DMS153 treated with DMSO at 0.1 percent for 48 hours (cell line): ENCODE measurements around the gene PPIAL4G.
"Not testable (repeated sequence)": the region's sequence is repeated elsewhere in the genome, so short reads cannot be mapped to it uniquely, and the experiment has no call there.

Source experiments
- DNase-seq: peaks from one replicate; lab custom pipeline; 2025; ENCODE audit not compliant: unreplicated experiment; lab: John Stamatoyannopoulos, UW

PPIAL4G gene

DNA sequence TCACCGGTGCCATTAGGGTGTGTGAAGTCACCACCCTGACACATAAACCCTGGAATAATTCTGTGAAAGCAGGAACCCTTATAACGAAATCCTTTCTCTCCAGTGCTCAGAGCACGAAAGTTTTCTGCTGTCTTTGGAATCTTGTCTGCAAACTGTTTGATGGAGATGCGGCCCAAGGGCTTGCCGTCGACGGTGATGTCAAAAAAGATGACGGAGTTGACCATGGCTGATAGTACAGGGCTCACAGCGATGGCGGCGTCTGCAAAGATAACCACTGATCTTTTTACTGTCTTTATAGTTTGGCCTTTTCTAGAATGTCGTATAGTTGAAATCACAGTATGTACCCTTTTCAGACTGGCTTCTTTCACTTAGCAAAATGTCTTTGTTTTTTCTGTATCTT is at the start of gene PPIAL4G:
PPIAL4G (minus strand) TSS at position 274 of the 400 bp plus-strand sequence; CDS start at position 224, 50 bp downstream.
- DNase-seq: not testable (repeated sequence)

DNA sequence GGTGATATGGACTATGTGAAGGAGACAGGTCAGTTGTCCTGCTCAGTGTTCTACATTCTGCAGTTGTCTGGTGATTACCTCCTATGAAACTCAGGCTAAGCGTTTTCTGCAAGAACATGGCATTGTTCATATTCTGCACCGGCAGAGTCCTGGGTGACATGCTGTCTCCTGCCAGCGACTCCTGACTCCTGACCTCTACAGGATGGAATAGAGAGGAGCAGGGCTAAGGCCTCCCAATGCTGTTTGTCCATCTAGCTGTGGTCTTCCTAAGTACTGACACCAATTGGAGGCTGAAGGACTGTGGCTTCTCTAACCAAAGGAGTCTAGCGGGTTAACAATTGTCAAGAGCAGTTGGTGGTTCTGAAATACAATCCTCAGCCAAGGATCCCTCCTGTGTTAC is 49.1 kb upstream of the PPIAL4G start:
- DNase-seq: not testable (repeated sequence)

DNA sequence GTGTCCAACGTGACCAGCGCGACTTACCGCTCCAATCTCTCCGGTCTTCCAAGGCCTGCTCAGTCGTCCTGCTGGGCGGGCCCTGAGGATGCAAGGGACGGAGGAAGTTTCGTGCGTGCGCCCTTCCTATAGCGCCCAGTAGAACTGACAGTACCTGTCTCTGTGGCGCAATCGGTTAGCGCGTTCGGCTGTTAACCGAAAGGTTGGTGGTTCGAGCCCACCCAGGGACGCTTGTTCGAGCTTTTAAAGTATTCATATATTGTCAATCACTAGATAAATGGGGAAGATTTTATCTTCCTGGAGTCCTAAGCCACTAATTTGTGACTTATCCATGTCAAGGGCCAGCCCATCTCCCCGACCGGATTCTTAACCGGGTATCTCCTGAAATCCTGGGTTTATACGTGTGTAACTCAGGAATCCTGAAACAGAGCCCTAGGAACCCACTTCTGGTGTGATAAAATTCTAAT is 46.0 kb upstream of the PPIAL4G start:
- not testable (repeated sequence) for DNase-seq

DNA sequence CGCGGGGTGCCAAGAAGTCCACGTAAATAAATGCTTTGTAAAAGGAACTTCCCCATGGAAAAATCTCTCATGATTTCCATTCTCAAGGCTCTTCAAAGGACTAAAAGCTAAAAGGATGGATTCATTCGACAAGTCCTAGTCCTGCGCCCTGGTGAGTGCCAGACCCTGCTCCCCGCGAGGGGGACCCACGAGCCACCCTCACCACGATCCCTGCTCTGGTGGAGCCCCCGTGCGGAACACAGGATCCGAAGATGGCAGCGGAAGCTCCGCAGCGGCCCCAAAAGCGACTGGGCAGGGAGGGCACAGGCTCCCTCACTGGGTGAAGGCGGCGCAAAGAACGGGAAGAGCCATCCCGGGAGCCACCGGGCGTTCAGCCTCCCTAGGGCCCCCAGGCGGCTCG is 45.5 kb upstream of the PPIAL4G start:
- not testable (repeated sequence) for DNase-seq

DNA sequence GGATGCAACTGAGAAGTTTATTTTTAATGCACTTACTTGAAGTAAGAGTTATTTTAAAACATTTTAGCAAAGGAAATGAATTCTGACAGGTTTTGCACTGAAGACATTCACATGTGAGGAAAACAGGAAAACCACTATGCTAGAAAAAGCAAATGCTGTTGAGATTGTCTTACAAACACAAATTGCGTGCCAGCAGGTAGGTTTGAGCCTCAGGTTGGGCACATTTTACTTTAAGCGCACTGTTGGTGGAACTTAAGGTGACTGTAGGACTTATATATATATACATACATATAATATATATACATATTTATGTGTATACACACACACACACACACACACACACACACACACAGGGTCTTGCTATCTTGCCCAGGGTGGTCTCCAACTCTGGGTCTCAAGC is 43.5 kb upstream of the PPIAL4G start:
- not testable (repeated sequence) for DNase-seq

DNA sequence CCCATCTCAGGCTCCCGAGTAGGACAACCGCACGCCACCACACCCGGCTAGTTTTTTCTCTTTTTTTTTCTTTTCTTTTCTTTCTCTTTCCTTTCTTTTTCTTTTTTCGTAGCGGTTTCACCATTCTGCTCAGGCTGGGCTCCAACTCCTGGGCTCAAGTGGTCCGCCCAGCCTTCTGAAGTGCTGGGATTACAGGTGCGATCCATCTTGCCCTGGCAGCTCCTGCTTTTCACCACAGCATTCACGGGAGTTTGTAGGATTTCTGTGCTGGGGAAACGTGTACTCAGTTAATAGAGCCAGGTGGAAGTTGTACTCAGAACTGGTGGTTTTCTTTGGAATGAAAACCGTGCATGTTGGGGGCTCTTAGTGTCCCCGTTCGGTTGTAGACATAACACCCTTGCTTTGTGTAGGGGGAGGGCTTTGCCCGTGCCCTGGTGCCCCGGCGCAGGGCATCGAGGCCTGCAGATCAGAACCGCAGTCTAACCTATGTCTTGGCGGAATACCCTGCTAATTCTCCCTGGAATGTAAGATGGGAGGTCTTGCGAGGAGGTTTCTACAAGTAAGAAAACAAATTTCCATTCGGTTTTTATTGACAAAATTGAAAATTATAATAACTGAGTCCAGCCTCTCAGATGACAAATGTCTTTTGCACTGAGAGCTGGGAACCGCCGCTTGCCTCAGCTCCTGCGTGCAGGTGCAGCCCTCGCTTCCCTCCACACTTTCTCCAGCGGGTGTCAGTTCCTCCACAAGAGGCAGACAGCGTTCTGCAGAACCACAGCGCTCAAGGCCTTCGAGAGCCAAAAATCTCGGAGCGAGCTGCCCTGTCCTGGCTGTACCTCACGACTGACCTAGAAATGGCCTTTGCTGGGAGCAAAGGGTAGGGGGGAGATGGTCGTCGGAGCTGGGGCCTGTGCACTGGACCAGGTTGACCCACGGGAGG is 40.4 kb upstream of the PPIAL4G start:
- DNase-seq: not testable (repeated sequence)

DNA sequence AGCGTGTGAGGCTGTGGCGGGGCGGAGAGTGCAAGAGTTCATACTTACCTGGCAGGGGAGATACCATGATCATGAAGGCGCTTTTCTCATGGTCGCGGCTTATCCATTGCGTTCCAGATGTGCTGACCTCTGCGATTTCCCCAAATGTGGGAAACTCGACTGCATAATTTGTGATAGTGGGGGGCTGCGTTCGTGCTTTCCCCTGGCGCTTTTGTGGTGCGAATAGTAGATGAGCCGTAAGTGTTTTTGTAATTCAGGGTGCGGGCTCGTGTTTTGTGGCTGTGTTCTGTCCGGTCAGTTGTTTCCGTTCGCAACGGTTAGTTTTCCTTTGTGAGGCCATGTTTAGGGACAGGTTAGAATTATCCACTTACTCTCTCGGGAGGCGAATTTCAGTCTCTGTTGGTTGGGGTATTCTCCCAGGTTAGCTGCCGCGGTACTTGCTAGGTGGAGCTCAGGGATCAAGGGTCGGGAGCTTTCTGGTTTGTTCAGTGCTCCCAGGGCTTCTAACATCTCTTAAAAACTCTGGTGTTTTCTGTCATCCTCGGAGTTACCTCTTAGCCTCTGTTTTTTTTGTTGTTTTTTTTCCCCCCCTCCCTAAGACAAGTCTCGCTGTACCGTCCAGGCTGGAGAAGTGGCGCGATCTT is 39.6 kb upstream of the PPIAL4G start:
- DNase-seq: peak; percentile 98

DNA sequence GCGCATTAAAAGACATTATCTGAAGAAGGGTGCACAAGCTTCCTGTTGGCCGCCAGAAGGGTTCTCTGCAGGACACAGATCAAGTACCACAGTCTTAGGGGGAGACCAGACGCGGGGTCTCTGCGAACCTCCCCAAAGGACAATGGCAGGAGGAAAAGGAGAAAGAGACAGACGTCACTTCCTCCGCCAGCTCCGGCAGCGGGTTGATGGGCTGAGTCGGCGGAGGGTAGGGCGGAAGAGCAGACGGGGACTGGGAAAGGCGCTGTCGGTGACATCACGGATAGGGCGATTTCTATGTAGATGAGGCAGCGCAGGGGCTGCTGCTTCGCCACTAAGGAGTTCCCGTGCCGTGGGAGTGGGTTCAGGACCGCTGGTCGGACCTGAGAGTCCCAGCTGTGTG is 39.0 kb upstream of the PPIAL4G start:
- peak; percentile 71 for DNase-seq

DNA sequence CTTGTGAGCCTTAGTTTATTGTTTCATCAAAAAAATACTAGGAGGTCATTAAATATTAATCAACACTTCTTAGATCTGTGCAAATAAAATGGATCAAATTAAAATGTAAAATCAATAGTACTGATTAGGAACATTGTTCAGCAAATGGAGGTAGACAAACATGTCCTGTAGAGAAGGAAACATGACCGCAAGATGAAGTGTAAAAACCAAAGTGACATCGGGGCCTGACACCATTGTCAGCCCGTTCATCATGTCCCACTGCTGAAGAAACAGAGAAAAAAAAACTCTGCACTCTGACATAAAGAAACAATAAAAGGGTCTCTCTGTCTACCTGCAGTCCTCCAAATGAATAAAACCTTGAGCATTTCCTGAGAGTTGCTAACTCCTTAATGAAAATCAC is 31.2 kb upstream of the PPIAL4G start:
- DNase-seq: not testable (repeated sequence)

DNA sequence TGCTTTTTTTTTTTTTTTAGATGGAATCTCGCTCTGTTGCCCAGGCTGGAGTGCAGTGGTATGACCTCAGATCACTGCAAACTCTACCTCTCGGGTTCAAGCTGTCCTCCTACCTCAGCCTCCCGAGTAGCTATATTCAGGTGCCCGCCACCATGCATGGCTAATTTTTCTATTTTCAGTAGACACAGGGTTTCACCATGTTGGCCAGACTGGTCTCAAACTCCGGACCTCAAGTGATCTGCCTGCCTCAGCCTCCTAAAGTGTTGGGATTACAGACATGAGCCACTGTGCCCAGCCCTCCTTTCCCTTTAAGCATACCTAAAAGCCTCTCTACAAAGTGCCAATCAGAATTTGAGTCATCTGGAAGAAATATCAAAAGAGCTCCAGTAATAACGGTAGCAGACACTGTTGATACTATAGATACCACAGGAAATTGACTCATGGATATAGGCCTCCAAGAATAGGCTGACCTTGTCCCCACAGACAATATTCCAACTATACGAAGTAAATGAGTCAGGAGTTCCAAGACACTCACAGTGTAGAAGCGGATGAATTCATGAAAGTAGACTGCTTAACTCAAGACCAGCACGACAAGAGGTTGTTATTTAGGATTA is 29.6 kb upstream of the PPIAL4G start:
- not testable (repeated sequence) for DNase-seq

DNA sequence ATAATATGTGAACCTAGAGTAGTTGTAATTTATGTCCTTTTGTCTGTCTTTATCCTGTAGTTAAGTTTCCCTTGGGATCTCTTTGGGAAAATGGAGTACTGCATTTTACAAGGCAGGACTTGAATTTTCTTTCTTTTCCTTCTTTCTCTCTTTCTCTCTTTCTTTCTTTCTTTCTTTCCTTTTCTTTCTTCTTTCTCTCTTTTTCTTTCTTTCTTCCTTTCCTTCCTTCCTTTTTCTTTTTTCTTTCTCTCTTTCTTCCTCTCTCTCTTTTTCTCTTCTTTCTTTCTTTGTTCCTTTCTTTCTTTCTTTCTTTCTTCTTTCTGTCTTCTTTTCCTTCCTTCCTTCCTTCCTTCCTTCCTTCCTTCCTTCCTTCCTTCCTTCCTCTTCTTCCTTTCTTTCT is 10.8 kb upstream of the PPIAL4G start:
- not testable (repeated sequence) for DNase-seq

DNA sequence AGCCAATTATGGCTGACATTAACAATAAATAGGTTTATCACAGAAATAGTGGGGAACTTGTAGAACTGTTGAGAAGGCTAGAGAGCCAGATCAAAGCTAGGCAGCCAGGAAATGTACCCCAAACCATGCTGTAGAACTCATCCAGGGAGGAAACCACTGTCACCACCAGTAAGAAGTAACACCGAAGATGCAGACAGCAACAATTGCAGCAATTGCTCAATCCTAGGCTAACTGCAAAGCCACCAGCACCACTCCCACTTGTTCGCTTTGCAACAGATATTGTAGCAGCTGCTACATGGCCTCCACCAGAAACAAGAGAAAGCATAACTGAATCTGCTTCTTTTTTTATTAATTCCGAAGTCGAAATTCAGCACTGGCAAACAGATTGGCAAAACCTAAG is 2.0 kb downstream of the PPIAL4G start:
- not testable (repeated sequence) for DNase-seq

DNA sequence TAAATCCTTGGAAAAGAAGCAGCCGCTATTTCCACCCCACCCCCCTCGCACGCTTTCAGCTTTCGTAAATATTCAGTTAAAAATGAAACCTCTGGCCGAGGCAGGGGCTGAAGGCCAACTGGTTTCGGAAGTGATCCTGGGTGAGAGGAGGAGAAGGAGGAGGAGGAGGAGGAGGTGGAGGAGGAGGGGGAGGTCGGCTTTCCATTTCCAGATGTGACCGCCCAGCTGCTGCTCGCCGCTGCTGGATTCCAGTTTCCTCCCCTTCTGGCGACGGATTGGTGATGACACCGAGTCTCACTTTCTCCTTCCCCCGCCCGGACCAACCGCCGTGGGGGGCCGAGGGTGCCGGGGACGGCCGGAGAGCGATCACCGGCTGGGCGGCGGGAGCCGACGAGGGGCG is 23.4 kb downstream of the PPIAL4G start:
- DNase-seq: not testable (repeated sequence)

DNA sequence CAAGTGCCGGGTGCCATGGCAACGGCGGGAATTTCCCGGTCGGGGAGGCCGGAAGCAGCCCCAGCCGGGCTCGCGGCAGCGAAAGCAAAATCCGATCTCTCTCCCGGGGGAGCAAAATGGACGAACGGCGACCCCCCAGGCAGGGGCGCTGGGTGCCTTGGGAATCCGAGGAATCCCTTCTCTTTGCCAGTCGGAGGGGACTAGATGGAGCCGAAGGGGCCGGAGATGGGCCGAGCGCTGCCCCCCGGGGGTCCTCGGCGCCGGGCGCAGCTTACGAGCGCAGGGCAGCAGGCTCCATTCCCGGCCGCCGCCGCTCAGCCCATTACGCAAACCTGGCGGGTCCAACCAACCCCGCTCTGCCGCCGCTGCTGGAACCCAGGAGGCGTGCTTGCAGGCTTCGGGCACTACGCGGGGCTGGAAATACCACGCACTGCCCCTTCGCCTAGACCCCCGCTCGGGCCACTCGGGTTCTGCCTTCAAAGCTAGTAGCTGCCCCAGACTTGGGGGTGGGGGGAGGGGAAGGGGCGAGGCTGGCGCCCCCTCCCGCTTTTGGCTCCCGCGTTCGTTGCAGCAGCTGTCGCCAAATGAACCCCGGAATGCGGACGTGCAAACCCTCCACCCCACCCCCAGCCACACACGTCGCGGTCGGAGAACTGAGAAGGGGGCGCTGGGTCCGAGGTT is 24.1 kb downstream of the PPIAL4G start:
- DNase-seq: not testable (repeated sequence)

DNA sequence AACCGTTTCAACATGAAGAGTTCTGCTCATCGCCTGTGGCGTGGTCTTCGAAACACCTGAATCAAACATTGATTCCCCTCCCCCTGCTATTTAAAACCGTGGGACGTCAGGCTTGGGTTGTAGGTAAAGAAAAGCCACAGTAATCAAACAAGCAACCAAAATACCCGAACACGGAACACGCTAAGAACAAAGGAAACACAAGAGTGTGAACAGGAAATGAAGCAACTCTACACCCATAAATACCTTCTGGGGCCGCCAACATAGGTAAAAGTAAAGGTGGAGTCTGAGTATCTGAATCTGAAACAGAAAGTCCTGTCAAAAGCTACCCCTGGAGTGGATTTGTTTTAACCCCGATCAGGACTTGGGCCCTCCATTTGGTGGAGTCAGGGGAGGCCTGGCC is 24.7 kb downstream of the PPIAL4G start:
- DNase-seq: not testable (repeated sequence)

DNA sequence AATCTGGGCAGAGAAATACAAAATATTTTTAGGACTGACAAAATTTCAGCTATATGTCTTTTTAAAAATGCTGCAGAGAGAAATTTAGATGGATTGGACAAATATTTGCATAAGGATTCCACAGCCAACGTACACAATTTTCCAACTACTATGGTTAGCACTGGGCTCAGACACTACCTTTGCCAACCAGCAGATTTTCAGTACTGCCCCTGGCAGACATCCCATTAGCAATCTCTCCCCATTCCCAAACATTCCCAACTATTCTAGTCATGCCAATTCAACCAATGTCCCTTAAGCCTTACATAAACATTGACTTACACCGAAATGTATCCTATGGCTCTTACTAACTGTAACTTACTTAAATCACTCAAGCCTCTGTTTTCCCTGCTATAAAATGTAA is 30.3 kb downstream of the PPIAL4G start:
- DNase-seq: not testable (repeated sequence)

DNA sequence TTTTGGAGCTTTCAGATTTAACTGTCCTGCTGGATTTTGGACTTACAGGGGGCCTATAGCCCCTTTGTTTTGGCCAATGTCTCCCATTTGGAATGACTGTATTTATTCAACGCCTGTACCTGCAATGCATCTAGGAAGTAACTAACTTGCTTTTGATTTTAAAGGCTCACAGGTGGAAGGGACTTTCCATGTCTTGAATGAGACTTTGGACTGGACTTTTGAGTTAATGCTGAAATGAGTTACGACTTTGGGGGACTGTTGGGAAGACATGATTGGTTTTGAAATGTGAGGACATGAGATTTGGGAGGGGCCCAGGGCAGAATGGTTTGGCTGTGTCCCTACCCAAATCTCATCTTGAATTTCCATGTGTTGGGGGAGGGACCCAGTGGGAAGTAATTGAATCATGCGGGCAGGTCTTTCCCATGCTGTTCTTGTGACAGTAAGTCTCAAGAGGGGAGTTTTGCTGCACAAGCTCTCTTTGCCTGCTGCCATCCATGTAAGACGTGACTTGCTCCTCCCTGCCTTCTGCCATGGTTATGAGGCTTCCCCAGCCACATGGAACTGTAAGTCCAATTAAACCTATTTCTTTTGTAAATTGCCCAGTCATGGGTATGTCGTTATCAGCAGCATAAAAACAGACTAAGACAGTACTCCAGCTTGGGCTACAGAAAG is 43.3 kb downstream of the PPIAL4G start:
- DNase-seq: not testable (repeated sequence)

DNA sequence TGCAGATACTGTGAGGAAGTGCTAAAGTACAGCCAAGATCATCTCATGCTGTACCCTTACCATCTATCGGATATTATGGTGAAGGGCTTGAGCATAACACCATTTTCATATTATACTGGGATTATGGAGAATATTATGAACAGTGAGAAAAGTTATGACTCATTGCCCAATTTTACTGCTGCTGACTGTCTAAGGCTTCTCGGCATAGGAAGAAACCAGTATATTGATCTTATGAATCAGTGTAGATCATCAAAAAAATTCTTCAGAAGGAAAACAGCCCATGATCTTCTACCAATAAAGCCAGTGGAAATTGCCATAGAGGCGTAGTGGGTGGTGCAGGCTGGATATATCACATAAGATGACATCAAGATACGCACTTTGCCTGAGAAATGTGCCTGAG is 47.7 kb downstream of the PPIAL4G start:
- no peak for DNase-seq

DNA sequence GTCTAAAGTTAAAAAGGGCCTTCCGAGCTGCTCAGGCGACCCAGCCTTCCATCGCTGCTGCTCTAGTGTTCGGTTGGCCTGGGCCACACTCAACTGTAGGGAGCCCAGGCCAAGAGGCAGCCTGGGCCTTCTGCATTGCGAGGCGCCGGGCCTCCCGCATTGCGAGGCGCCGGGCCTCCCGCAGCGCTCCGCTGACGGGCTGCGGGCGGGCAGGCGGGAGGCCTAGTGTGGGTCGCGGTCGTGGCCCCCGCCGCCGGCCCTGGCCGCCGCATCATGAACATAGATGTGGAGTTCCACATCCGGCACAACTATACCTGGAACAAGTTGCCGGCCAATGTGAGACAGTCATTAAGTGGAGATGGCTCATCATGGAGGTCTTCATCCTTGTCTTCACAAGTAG is 48.3 kb downstream of the PPIAL4G start:
- no peak for DNase-seq

DNA sequence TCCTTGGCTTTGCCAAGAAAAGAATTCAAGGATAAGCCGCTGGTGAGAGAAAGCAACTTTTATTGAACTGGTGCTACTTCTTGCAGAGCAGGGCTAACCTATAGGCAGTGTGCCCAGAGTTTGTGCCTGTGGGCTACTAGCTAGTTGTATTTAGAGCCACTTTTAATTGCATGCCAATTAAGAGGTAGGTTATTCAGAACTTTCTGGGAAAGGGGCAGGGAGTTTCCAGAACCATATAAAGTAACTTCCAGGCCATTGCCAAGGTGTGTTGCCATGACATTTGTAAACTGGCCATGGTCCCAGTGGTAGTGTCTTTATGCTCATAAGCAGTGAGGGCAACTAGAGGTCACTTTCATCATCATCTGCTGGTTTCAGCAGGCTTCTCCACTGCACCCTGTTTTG is 50.2 kb downstream of the PPIAL4G start:
- DNase-seq: not testable (repeated sequence)
